Breast epithelium (tissue), 4 donors: Measurements from ENCODE around the gene NADSYN1. TPM values are rescaled to one million over a fixed set of nuclear protein-coding genes. Genes with fewer than 3 reads are reported as not detected.
A peak's percentile ranks its signal among the peaks of the same experiment; 100 is the strongest.

ENCODE experiments used
- DNase-seq, 2 donors: peaks; one replicate each; pipeline ENCODE4 v3.0.0-alpha.2; 2019; ENCODE audit warnings: low spot score in 2 of 2
- H3K27ac ChIP-seq, 2 donors: fragments of 200-600 bp; sonication (generic) in 1 of 2; one replicate each; pipeline ENCODE4 v1.5.1; 2016 to 2019; ENCODE audit warnings: mild to moderate bottlenecking in 1 of 2
- H3K27me3 ChIP-seq, 2 donors: fragments of 200-600 bp; sonication (generic) in 1 of 2; one replicate each; pipeline versions ENCODE4 v1.5.1 to v1.6.0; 2017 to 2019; ENCODE audit warnings: control low read depth in 1 of 2, mild to moderate bottlenecking in 1 of 2
- H3K36me3 ChIP-seq: fragments of 200-600 bp; one replicate; pipeline ENCODE4 v1.5.1; 2019
- H3K4me1 ChIP-seq, 2 donors: fragments of 200-600 bp; sonication (generic); one replicate each; pipeline ENCODE4 v1.5.1; 2016 to 2019; ENCODE audit warnings: control low read depth in 1 of 2
- H3K4me3 ChIP-seq, 3 donors: fragments of 200-600 bp; sonication (generic); 1 replicate in 2 of 3; 2 replicates in 1 of 3; pipeline ENCODE4 v1.5.1; 2016 to 2019; ENCODE audit warnings: mild to moderate bottlenecking in 3 of 3, moderate library complexity in 2 of 3
- H3K9me3 ChIP-seq, 2 donors: fragments of 200-600 bp; sonication (generic) in 1 of 2; one replicate each; pipeline ENCODE4 v1.5.1; 2016 to 2019; ENCODE audit warnings: control low read depth in 1 of 2
- POLR2A ChIP-seq: fragments of 450-650 bp; IDR thresholded peaks from one replicate; pipeline ENCODE4 v1.6.1; 2016; ENCODE audit warnings: antibody characterized with exemption, mild to moderate bottlenecking, moderate library complexity
- POLR2AphosphoS5 ChIP-seq, 3 donors: sonication (generic); formaldehyde crosslinking; IDR thresholded peaks; one replicate each; pipeline ENCODE4 v1.6.1; 2017; ENCODE audit warnings: antibody characterized with exemption in 3 of 3
- intact Hi-C: fragments of 100-400 bp; cut with DNase I; formaldehyde crosslinking; loops from one replicate; pipeline ENCODE4 v1.15.1; 2023; ENCODE audit warnings: low total_unique reads
- total RNA-seq, 3 donors: library from RNA; depleted of rRNA; stranded (reverse); fragments of >200 nt; gene quantifications; one replicate each; pipeline ENCODE4 v1.1.0, GENCODE V29; 2016
- TF ChIP-seq, protein P1 (sequence below), 3 donors: fragments of 450-650 bp; IDR thresholded peaks; one replicate each; pipeline ENCODE4 v1.5.1; 2016 to 2017; ENCODE audit warnings: antibody characterized with exemption in 3 of 3, mild to moderate bottlenecking in 3 of 3, moderate library complexity in 3 of 3

Gene NADSYN1
- total RNA-seq, 3 donors from 2014 or later, result 58.6 to 83.6 (median 70.5) TPM

DNA sequence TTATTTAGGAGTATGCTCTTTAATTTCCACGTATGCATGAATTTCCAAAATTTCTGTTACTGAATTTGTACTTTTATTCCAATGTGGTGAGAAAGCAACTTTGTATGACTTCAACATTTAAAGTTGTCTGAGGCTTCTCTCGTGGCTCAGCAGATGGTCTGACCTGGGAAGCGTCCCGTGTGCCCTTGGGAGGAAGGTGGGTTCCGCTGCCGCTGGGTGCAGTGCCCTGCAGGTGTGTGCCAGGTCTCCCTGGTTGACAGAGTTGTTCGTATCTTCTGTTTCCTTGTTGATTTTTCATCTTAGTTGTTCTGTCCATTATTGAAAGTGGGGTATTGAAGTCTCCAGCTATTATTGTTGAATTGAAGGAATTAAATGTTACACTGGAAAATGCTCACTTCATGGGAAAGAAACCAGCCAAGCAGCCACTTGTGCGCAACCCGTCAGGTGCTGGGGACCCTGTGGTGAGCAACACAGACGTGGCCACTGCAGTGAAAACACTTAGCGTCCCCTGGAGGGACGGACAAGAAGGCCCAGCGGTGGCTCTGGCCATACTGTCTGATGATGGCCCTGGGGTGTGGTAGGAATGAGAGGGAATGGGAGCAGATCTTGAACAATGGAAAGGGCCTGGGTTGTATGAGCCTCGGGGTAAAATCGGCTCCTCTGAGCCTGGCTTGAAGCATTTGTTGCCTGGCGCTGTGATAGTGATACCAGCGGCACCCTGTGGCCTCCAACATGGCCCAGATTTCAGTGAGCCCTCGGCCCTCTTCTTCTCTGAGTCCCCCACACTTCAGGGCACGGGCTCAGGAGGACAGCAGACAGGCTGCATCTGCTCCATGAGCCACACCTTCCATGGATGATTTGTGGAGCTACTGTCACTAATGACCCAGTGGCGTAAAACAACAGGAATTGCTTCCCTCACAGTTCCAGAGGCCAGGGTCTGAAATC, 42.6 kb downstream of the NADSYN1 start:
- TF ChIP-seq POLR2A (no peak), POLR2AphosphoS5 (IDR thresholded peaks at IDR 0.05) (no peak)
- TF ChIP-seq, protein P1, sequence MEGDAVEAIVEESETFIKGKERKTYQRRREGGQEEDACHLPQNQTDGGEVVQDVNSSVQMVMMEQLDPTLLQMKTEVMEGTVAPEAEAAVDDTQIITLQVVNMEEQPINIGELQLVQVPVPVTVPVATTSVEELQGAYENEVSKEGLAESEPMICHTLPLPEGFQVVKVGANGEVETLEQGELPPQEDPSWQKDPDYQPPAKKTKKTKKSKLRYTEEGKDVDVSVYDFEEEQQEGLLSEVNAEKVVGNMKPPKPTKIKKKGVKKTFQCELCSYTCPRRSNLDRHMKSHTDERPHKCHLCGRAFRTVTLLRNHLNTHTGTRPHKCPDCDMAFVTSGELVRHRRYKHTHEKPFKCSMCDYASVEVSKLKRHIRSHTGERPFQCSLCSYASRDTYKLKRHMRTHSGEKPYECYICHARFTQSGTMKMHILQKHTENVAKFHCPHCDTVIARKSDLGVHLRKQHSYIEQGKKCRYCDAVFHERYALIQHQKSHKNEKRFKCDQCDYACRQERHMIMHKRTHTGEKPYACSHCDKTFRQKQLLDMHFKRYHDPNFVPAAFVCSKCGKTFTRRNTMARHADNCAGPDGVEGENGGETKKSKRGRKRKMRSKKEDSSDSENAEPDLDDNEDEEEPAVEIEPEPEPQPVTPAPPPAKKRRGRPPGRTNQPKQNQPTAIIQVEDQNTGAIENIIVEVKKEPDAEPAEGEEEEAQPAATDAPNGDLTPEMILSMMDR (IDR thresholded peaks at IDR 0.05), result no peak
- no peaks in the 10 kb centered on the region for H3K9me3 ChIP-seq
- H3K27ac ChIP-seq, result no peak overlapping the region
- H3K36me3 ChIP-seq, result peaks cover 14% of the 10 kb centered on the region
- DNase-seq, result peak in 1 of 2 donors; percentile 25
- H3K4me3 ChIP-seq, result no peak overlapping the region
- H3K27me3 ChIP-seq, result no peaks in the 10 kb centered on the region
- no peaks in the 10 kb centered on the region for H3K4me1 ChIP-seq
- intact Hi-C loops, result no loop called here

DNA sequence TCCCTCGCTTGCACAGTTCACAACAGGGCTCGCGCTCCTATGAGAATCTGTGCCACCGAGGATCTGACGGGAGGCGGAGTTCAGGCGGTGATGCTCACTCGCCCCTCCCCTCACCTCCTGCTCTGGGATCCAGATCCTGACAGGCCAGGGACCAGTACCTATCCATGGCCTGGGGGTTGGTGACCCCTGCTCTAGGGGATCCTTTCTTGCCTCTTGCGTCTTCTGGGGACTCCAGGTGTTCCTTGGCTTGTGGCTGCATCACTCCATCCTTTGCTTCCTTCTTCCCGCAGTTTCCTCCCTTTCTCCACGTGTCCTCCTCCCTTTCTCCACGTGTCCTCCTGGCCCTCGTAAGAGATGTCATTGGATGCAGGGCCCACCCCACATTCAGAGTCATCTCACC, 43.4 kb downstream of the NADSYN1 start:
- Histone ChIP-seq H3K4me3 (no peak overlapping the region), H3K27me3 (no peaks in the 10 kb centered on the region), H3K4me1 (no peaks in the 10 kb centered on the region), H3K9me3 (no peaks in the 10 kb centered on the region), H3K36me3 (peaks cover 10% of the 10 kb centered on the region), H3K27ac (no peak overlapping the region)
- intact Hi-C loops, result no loop called here
- DNase-seq, result no peak
- TF ChIP-seq POLR2AphosphoS5 (IDR thresholded peaks at IDR 0.05) (no peak), POLR2A (no peak)
- TF ChIP-seq, protein P1 (IDR thresholded peaks at IDR 0.05), result no peak

DNA sequence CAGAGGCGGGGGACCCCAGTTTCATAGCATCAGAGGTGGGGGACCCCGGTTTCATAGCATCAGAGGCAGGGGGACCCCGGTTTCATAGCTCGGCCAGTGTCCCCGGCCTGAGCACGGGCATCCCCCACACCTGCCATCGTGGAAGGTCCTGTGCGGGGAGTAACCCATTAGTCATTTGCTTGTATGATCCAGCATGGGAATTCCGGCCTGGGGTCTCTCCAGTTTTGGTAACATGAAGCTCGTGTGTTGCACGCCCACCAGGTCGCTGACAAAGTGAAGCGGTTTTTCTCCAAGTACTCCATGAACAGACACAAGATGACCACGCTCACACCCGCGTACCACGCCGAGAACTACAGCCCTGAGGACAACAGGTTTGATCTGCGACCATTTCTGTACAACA, 45.1 kb downstream of the NADSYN1 start:
- Histone ChIP-seq H3K9me3 (no peaks in the 10 kb centered on the region), H3K27ac (no peak overlapping the region), H3K4me1 (no peaks in the 10 kb centered on the region), H3K4me3 (no peak overlapping the region), H3K27me3 (no peaks in the 10 kb centered on the region), H3K36me3 (peaks cover 4% of the 10 kb centered on the region)
- DNase-seq, result no peak
- TF ChIP-seq POLR2A, result no peak
- TF ChIP-seq POLR2AphosphoS5 (IDR thresholded peaks at IDR 0.05), result no peak
- TF ChIP-seq, protein P1 (IDR thresholded peaks at IDR 0.05), result no peak
- intact Hi-C loops, result no loop called here

GRCh38 chr11:71499125-71499524, 46.1 kb downstream of the NADSYN1 start:
- TF ChIP-seq, protein P1 (IDR thresholded peaks at IDR 0.05), result no peak
- TF ChIP-seq POLR2A, result no peak
- no peak for TF ChIP-seq POLR2AphosphoS5 (IDR thresholded peaks at IDR 0.05)
- intact Hi-C loops, result no loop called here
- Histone ChIP-seq H3K9me3 (no peaks in the 10 kb centered on the region), H3K4me3 (no peak overlapping the region), H3K27me3 (no peaks in the 10 kb centered on the region), H3K27ac (no peak overlapping the region), H3K4me1 (no peaks in the 10 kb centered on the region), H3K36me3 (peaks cover 4% of the 10 kb centered on the region)
- no peak for DNase-seq

DNA sequence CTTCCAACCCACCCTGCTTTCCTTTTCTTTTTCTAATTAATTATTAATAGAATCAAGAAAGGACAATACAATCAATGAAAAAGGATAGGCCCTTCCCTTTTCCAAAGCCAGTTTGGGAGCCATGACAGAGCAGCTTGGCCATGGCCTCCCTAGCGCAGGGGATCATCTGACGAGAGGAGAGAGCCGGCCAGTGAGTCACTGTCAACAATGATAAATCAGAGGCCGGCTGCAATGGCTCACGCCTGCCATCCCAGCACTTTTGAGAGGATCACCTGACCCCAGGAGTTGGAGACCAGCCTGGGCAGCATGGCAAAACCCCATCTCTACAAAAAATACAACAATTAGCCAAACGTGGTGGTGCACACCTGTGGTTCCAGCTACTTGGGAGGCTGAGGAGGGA, 46.5 kb downstream of the NADSYN1 start:
- TF ChIP-seq POLR2AphosphoS5 (IDR thresholded peaks at IDR 0.05) (no peak), POLR2A (no peak)
- TF ChIP-seq, protein P1 (IDR thresholded peaks at IDR 0.05), result no peak
- Histone ChIP-seq H3K4me1 (no peaks in the 10 kb centered on the region), H3K27me3 (no peaks in the 10 kb centered on the region), H3K36me3 (peaks cover 4% of the 10 kb centered on the region), H3K27ac (no peak overlapping the region), H3K9me3 (no peaks in the 10 kb centered on the region), H3K4me3 (no peak overlapping the region)
- intact Hi-C loops, result no loop called here
- no peak for DNase-seq
